CD4-positive, alpha-beta memory T cell (primary cell): ENCODE data around the gene AP5Z1. TPM values are rescaled to one million over a fixed set of nuclear protein-coding genes. Genes with fewer than 3 reads are reported as not detected.

Experiments used
- CTCF ChIA-PET: fragments of 350-600 bp; sonication (Branson Sonifier 250); formaldehyde crosslinking; loops from one replicate; lab custom pipeline; 2021; ENCODE audit warnings: inconsistent platforms; ENCODE audit not compliant: partially characterized antibody; lab: Charles Lee
- POLR2A ChIA-PET: fragments of 350-600 bp; sonication (Branson Sonifier 250); formaldehyde crosslinking; loops from one replicate; lab custom pipeline; 2021; ENCODE audit not compliant: partially characterized antibody; lab: Charles Lee
- DNase-seq, 5 donors: peaks; one replicate each; pipeline versions ENCODE4 v3.0.0 to v3.0.0-alpha.2; 2020 to 2022; ENCODE audit warnings: mixed read lengths in 1 of 5
- H3K27ac ChIP-seq: one replicate; pipeline ENCODE4 v1.7.0; 2013; ENCODE audit warnings: low read depth, low read length
- H3K27me3 ChIP-seq: 2 replicates; pipeline ENCODE4 v1.7.0; 2013; ENCODE audit warnings: mild to moderate bottlenecking, low read length, moderate library complexity; ENCODE audit not compliant: insufficient read depth
- H3K36me3 ChIP-seq: 2 replicates; pipeline ENCODE4 v1.7.0; 2013; ENCODE audit warnings: mild to moderate bottlenecking, low read length, moderate library complexity; ENCODE audit not compliant: insufficient read depth
- H3K4me1 ChIP-seq: 2 replicates; pipeline ENCODE4 v1.7.0; 2013; ENCODE audit warnings: mild to moderate bottlenecking, low read length, moderate library complexity; ENCODE audit not compliant: insufficient read depth
- H3K4me3 ChIP-seq, 2 donors: one replicate each; pipeline ENCODE4 v1.7.0; 2013; ENCODE audit warnings: low read length in 2 of 2, mild to moderate bottlenecking in 1 of 2
- H3K9me3 ChIP-seq, 2 donors: one replicate each; pipeline ENCODE4 v1.7.0; 2013; ENCODE audit warnings: low read length in 2 of 2, control low read depth in 1 of 2; ENCODE audit not compliant: control insufficient read depth in 1 of 2
- H3K27ac Mint-ChIP-seq, 7 donors: one replicate each; pipeline ENCODE4 v1.8.0; 2020 to 2021; ENCODE audit warnings: mixed read lengths in 7 of 7, mild to moderate bottlenecking in 6 of 7, inconsistent platforms in 3 of 7, moderate library complexity in 3 of 7
- H3K27me3 Mint-ChIP-seq, 2 donors: one replicate each; pipeline ENCODE4 v1.8.0; 2020 to 2021; ENCODE audit warnings: mixed read lengths in 2 of 2
- H3K36me3 Mint-ChIP-seq, 2 donors: one replicate each; pipeline ENCODE4 v1.8.0; 2020 to 2021; ENCODE audit warnings: mixed read lengths in 2 of 2, inconsistent platforms in 1 of 2, mild to moderate bottlenecking in 1 of 2
- H3K4me1 Mint-ChIP-seq, 4 donors: one replicate each; pipeline ENCODE4 v1.8.0; 2020 to 2021; ENCODE audit warnings: mixed read lengths in 4 of 4, mild to moderate bottlenecking in 1 of 4
- H3K4me3 Mint-ChIP-seq, 8 donors: one replicate each; pipeline ENCODE4 v1.8.0; 2020 to 2021; ENCODE audit warnings: mixed read lengths in 8 of 8, mild to moderate bottlenecking in 7 of 8, moderate library complexity in 6 of 8, inconsistent platforms in 3 of 8
- H3K9me3 Mint-ChIP-seq, 8 donors: one replicate each; pipeline ENCODE4 v1.8.0; 2020 to 2021; ENCODE audit warnings: mixed read lengths in 8 of 8, mild to moderate bottlenecking in 5 of 8, inconsistent platforms in 3 of 8, moderate library complexity in 1 of 8
- intact Hi-C: fragments of 100-400 bp; cut with micrococcal nuclease; formaldehyde crosslinking; loops from one replicate; pipeline ENCODE4 v1.15.1; 2023
- polyA plus RNA-seq, 2 donors: library from polyadenylated mRNA; unstranded; fragments of 300-500 nt; fragmentation: Illumina TruSeq; gene quantifications; one replicate each; pipeline ENCODE4 v1.2.3, GENCODE V29; 2021
- total RNA-seq, 2 experiments: library from RNA; stranded (reverse); gene quantifications; one replicate each; pipeline ENCODE4 v1.2.3, GENCODE V29; 2021

Gene AP5Z1
- total and polyA plus RNA-seq, 4 experiments from 2014 or later = 29.1 to 103 (median 70.4) TPM

- intact Hi-C loops = no loop called here
- Histone ChIP-seq H3K9me3 (no peaks in the 10 kb centered on the region), H3K27me3 (no peaks in the 10 kb centered on the region), H3K4me3 (no peak overlapping the region), H3K27ac (no peak overlapping the region), H3K4me1 (no peaks in the 10 kb centered on the region), H3K36me3 (no peaks in the 10 kb centered on the region)
- ChIA-PET CTCF (no interaction called here), POLR2A (no interaction called here)
- Mint-ChIP-seq H3K27me3 (peaks cover 2 to 3% of the 10 kb centered on the region in 2 donors), H3K4me1 (no peaks in the 10 kb centered on the region), H3K4me3 (no peak overlapping the region), H3K36me3 (no peaks in the 10 kb centered on the region), H3K27ac (no peak overlapping the region), H3K9me3 (no peaks in the 10 kb centered on the region)
- DNase-seq = no peak
These were observed 60.2 kb downstream of the AP5Z1 start for GRCh38 chr7:4835398-4836205.

GRCh38 chr7:4836206-4836661 lies 60.8 kb downstream of the AP5Z1 start:
- H3K27me3 ChIP-seq = no peaks in the 10 kb centered on the region
- Mint-ChIP-seq H3K9me3 (no peaks in the 10 kb centered on the region), H3K4me3 (no peak overlapping the region), H3K4me1 (no peaks in the 10 kb centered on the region), H3K36me3 (no peaks in the 10 kb centered on the region), H3K27me3 (peaks cover 2% of the 10 kb centered on the region in 2 donors), H3K27ac (no peak overlapping the region)
- no peaks in the 10 kb centered on the region for H3K36me3 ChIP-seq
- CTCF ChIA-PET = no interaction called here
- no peak overlapping the region for H3K27ac ChIP-seq
- POLR2A ChIA-PET = no interaction called here
- intact Hi-C loops = no loop called here
- no peak overlapping the region for H3K4me3 ChIP-seq
- H3K4me1 ChIP-seq = no peaks in the 10 kb centered on the region
- H3K9me3 ChIP-seq = no peaks in the 10 kb centered on the region
- DNase-seq = no peak

- Mint-ChIP-seq H3K4me1 (no peaks in the 10 kb centered on the region), H3K27ac (peak overlapping the region in 1 of 7 donors; percentile 11), H3K4me3 (no peak overlapping the region), H3K27me3 (peaks cover 2% of the 10 kb centered on the region in 2 donors), H3K36me3 (no peaks in the 10 kb centered on the region), H3K9me3 (no peaks in the 10 kb centered on the region)
- no peak overlapping the region for H3K27ac ChIP-seq
- no peaks in the 10 kb centered on the region for H3K9me3 ChIP-seq
- DNase-seq = no peak
- ChIA-PET POLR2A (no interaction called here), CTCF (no interaction called here)
- H3K27me3 ChIP-seq = no peaks in the 10 kb centered on the region
- H3K36me3 ChIP-seq = no peaks in the 10 kb centered on the region
- no peaks in the 10 kb centered on the region for H3K4me1 ChIP-seq
- intact Hi-C loops = no loop called here
- no peak overlapping the region for H3K4me3 ChIP-seq
These were observed 61.8 kb downstream of the AP5Z1 start for GRCh38 chr7:4837041-4837802.

- intact Hi-C loops = no loop called here
- Mint-ChIP-seq H3K4me1 (no peaks in the 10 kb centered on the region), H3K27ac (peak overlapping the region in 1 of 7 donors; percentile 11), H3K9me3 (no peaks in the 10 kb centered on the region), H3K27me3 (peaks cover 2 to 3% of the 10 kb centered on the region in 2 donors), H3K36me3 (no peaks in the 10 kb centered on the region), H3K4me3 (no peak overlapping the region)
- Histone ChIP-seq H3K4me3 (no peak overlapping the region), H3K9me3 (no peaks in the 10 kb centered on the region), H3K4me1 (no peaks in the 10 kb centered on the region), H3K36me3 (no peaks in the 10 kb centered on the region), H3K27ac (no peak overlapping the region), H3K27me3 (no peaks in the 10 kb centered on the region)
- ChIA-PET CTCF (no interaction called here), POLR2A (no interaction called here)
- DNase-seq = no peak
These were observed 62.6 kb downstream of the AP5Z1 start for GRCh38 chr7:4837803-4838625.

- CTCF ChIA-PET = interaction anchor here (0.9 kb wide), 1 partner anchor 29 kb away, joined by 3 read pairs; no protein-coding TSS in a partner anchor
- POLR2A ChIA-PET = no interaction called here
- Histone ChIP-seq H3K4me1 (no peaks in the 10 kb centered on the region), H3K27ac (no peak overlapping the region), H3K9me3 (no peaks in the 10 kb centered on the region), H3K36me3 (no peaks in the 10 kb centered on the region), H3K4me3 (no peak overlapping the region), H3K27me3 (no peaks in the 10 kb centered on the region)
- no peak overlapping the region for H3K4me3 Mint-ChIP-seq
- H3K9me3 Mint-ChIP-seq = no peaks in the 10 kb centered on the region
- H3K27me3 Mint-ChIP-seq = peaks cover 3 to 4% of the 10 kb centered on the region in 2 donors
- no peaks in the 10 kb centered on the region for H3K36me3 Mint-ChIP-seq
- intact Hi-C loops = no loop called here
- H3K27ac Mint-ChIP-seq = no peak overlapping the region
- no peaks in the 10 kb centered on the region for H3K4me1 Mint-ChIP-seq
- DNase-seq = no peak
These were observed 63.4 kb downstream of the AP5Z1 start for GRCh38 chr7:4838626-4839334.

GRCh38 chr7:4840079-4840501 lies 64.7 kb downstream of the AP5Z1 start:
- H3K4me3 Mint-ChIP-seq = no peak overlapping the region
- Histone ChIP-seq H3K9me3 (no peaks in the 10 kb centered on the region), H3K36me3 (no peaks in the 10 kb centered on the region), H3K27me3 (no peaks in the 10 kb centered on the region), H3K27ac (no peak overlapping the region), H3K4me3 (no peak overlapping the region), H3K4me1 (no peaks in the 10 kb centered on the region)
- peaks cover 4 to 5% of the 10 kb centered on the region in 2 donors for H3K27me3 Mint-ChIP-seq
- no peaks in the 10 kb centered on the region for H3K9me3 Mint-ChIP-seq
- no peak overlapping the region for H3K27ac Mint-ChIP-seq
- no peaks in the 10 kb centered on the region for H3K4me1 Mint-ChIP-seq
- DNase-seq = no peak
- intact Hi-C loops = no loop called here
- no peaks in the 10 kb centered on the region for H3K36me3 Mint-ChIP-seq
- ChIA-PET POLR2A (no interaction called here), CTCF (no interaction called here)
